SKM-1 treated with dmso at 0.1 percent for 144 hours (cell line): ENCODE results near the gene IDH2.
"Not testable (repeated sequence)": the region's sequence is repeated elsewhere in the genome, so short reads cannot be mapped to it uniquely, and the experiment has no call there.

ENCODE experiments used
- DNase-seq: peaks from one replicate; lab custom pipeline; 2025; ENCODE audit not compliant: unreplicated experiment; lab: John Stamatoyannopoulos, UW

The IDH2 gene

GRCh38 chr15:90101969-90102890 is at the start of gene IDH2:
Gene IDH2, minus strand, starts transcription at chr15:90102468. Its CDS starts 78 bp downstream, at chr15:90102390.
- DNase-seq, result peak; percentile 69

- not testable (repeated sequence) for DNase-seq
Measured at GRCh38 chr15:90150551-90150950, 48.3 kb upstream of the IDH2 start.

GRCh38 chr15:90149609-90150340 is 47.5 kb upstream of the IDH2 start:
- DNase-seq, result no peak

- not testable (repeated sequence) for DNase-seq
Measured at GRCh38 chr15:90146198-90146761, 44.0 kb upstream of the IDH2 start.

- DNase-seq, result no peak
Measured at GRCh38 chr15:90145761-90146160, 43.5 kb upstream of the IDH2 start.

GRCh38 chr15:90145259-90145658 is 43.0 kb upstream of the IDH2 start:
- no peak for DNase-seq

- peak; percentile 55 for DNase-seq
Measured at GRCh38 chr15:90143166-90143655, 40.9 kb upstream of the IDH2 start.

- no peak for DNase-seq
Measured at GRCh38 chr15:90142216-90143165, 40.2 kb upstream of the IDH2 start.

- DNase-seq, result no peak
Measured at GRCh38 chr15:90141646-90142045, 39.4 kb upstream of the IDH2 start.

GRCh38 chr15:90139549-90139948 is 37.3 kb upstream of the IDH2 start:
- DNase-seq, result not testable (repeated sequence)

- DNase-seq, result no peak
Measured at GRCh38 chr15:90138071-90138833, 36.0 kb upstream of the IDH2 start.

GRCh38 chr15:90132437-90132836 is 30.2 kb upstream of the IDH2 start:
- no peak for DNase-seq

GRCh38 chr15:90131848-90132247 is 29.6 kb upstream of the IDH2 start:
- DNase-seq, result no peak

- no peak for DNase-seq
Measured at GRCh38 chr15:90130291-90130690, 28.0 kb upstream of the IDH2 start.

- DNase-seq, result no peak
Measured at GRCh38 chr15:90126596-90127435, 24.5 kb upstream of the IDH2 start.

- no peak for DNase-seq
Measured at GRCh38 chr15:90126022-90126421, 23.8 kb upstream of the IDH2 start.

GRCh38 chr15:90124507-90124906 is 22.2 kb upstream of the IDH2 start:
- no peak for DNase-seq

- no peak for DNase-seq
Measured at GRCh38 chr15:90121086-90121485, 18.8 kb upstream of the IDH2 start.

- no peak for DNase-seq
Measured at GRCh38 chr15:90119367-90119766, 17.1 kb upstream of the IDH2 start.
